Caco-2 (cell line): Measurements from ENCODE around the gene GNB2. TPM values are rescaled to one million over a fixed set of nuclear protein-coding genes. Genes with fewer than 3 reads are reported as not detected.

Experiments used
- BruUV-seq: library from RNA; stranded (reverse); fragments of 400-500 nt; replicated peaks from 2 replicates; lab custom pipeline; 2021; lab: Mats Ljungman, UMichigan
- CTCF ChIA-PET: fragments of 300-600 bp; sonication (Branson Sonifier 250); formaldehyde crosslinking; loops from one replicate; lab custom pipeline; 2022; ENCODE audit warnings: antibody characterized with exemption; lab: Charles Lee
- POLR2A ChIA-PET: fragments of 300-600 bp; sonication (Branson Sonifier 250); formaldehyde crosslinking; loops from one replicate; lab custom pipeline; 2022; ENCODE audit warnings: antibody characterized with exemption; lab: Charles Lee
- DNase-seq, 2 experiments: peaks; one replicate each; pipeline versions ENCODE4 v3.0.0 to v3.0.0-alpha.2; 2020 to 2022
- H3K27me3 ChIP-seq: replicated peaks from 2 replicates; pipeline ENCODE4 v1.6.0; 2011; ENCODE audit warnings: low read length; ENCODE audit not compliant: control insufficient read depth, insufficient read depth
- H3K36me3 ChIP-seq: 2 replicates; pipeline ENCODE4 v1.5.1; 2011; ENCODE audit warnings: low read length; ENCODE audit not compliant: control insufficient read depth, insufficient read depth
- H3K4me1 ChIP-seq: fragments of 250-450 bp; sonication (Bioruptor Pico); 2 replicates; pipeline ENCODE4 v1.5.1; 2020; ENCODE audit warnings: mild to moderate bottlenecking
- H3K4me3 ChIP-seq: 2 replicates; pipeline ENCODE4 v1.5.1; 2011; ENCODE audit warnings: low read depth, mild to moderate bottlenecking, control low read depth, low read length
- H3K9me3 ChIP-seq: fragments of 250-450 bp; sonication (Bioruptor Pico); 2 replicates; pipeline ENCODE4 v1.5.1; 2020; ENCODE audit warnings: mild to moderate bottlenecking, moderate library complexity
- H3K27ac Mint-ChIP-seq: one replicate; pipeline ENCODE4 v1.8.0; 2022; ENCODE audit warnings: mixed read lengths; ENCODE audit not compliant: unreplicated experiment
- H3K27me3 Mint-ChIP-seq: one replicate; pipeline ENCODE4 v1.8.0; 2022; ENCODE audit warnings: mixed read lengths; ENCODE audit not compliant: insufficient read depth, unreplicated experiment
- H3K36me3 Mint-ChIP-seq: one replicate; pipeline ENCODE4 v1.8.0; 2022; ENCODE audit warnings: mild to moderate bottlenecking, mixed read lengths; ENCODE audit not compliant: insufficient read depth, unreplicated experiment
- H3K4me1 Mint-ChIP-seq: one replicate; pipeline ENCODE4 v1.8.0; 2022; ENCODE audit warnings: low read depth, mixed read lengths; ENCODE audit not compliant: unreplicated experiment
- H3K4me3 Mint-ChIP-seq: one replicate; pipeline ENCODE4 v1.8.0; 2022; ENCODE audit warnings: mild to moderate bottlenecking, moderate library complexity, mixed read lengths; ENCODE audit not compliant: unreplicated experiment
- H3K9me3 Mint-ChIP-seq: one replicate; pipeline ENCODE4 v1.8.0; 2022; ENCODE audit warnings: mixed read lengths; ENCODE audit not compliant: unreplicated experiment
- intact Hi-C: fragments of 100-400 bp; cut with micrococcal nuclease; formaldehyde crosslinking; loops from one replicate; pipeline ENCODE4 v1.10.0; 2022; ENCODE audit not compliant: unreplicated experiment
- total RNA-seq: library from RNA; stranded (reverse); gene quantifications from 2 replicates; pipeline ENCODE4 v1.2.3, GENCODE V29; 2022
- TF ChIP-seq, protein P1 (sequence below), 2 experiments: fragments of 200-600 bp in 1 of 2; IDR thresholded peaks; 1 replicate in 1 of 2; 2 replicates in 1 of 2; pipeline versions ENCODE4 v1.5.1 to v1.8.0; 2011 to 2022; ENCODE audit warnings: antibody characterized with exemption in 1 of 2, control low read depth in 1 of 2, inconsistent platforms in 1 of 2, low read depth in 1 of 2, low read length in 1 of 2, mild to moderate bottlenecking in 1 of 2, moderate library complexity in 1 of 2; ENCODE audit not compliant: insufficient read depth in 1 of 2, severe bottlenecking in 1 of 2, unreplicated experiment in 1 of 2

GNB2 gene
- total RNA-seq, 1 experiment from 2014 or later: 200 TPM

DNA sequence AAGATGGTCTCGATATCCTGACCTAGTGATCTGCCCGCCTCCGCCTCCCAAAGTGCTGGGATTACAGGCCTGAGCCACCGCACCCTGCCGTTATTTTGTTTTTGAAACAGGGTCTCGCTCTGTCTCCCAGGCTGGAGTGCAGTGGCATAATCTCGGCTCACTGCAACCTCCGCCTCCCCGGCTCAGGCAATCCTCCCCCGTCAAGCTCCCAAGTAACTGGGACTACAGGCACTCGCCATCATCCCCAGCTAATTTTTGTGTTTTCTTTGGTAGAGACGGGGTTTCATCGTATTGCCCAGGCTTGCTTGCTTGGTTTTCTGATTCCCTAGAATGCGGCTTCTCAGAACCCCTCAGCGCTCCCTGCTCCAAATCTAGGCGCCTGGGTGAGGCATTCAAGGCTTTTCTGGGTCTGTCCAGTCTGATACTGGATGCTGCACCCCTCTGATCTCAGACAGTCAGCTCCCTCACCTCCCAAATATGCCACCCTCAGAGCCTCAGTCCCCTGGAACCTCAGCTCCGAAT is 33.5 kb upstream of the GNB2 start:
- Histone ChIP-seq H3K27me3 (no peaks in the 10 kb centered on the region), H3K4me3 (no peak overlapping the region), H3K4me1 (no peaks in the 10 kb centered on the region), H3K36me3 (no peaks in the 10 kb centered on the region), H3K9me3 (no peaks in the 10 kb centered on the region)
- DNase-seq: no peak
- POLR2A ChIA-PET: no interaction called here
- H3K4me3 Mint-ChIP-seq: no peak overlapping the region
- no peak overlapping the region for H3K27ac Mint-ChIP-seq
- intact Hi-C loops: no loop called here
- no peaks in the 10 kb centered on the region for H3K4me1 Mint-ChIP-seq
- peaks cover 8% of the 10 kb centered on the region for H3K36me3 Mint-ChIP-seq
- TF ChIP-seq, protein P1, sequence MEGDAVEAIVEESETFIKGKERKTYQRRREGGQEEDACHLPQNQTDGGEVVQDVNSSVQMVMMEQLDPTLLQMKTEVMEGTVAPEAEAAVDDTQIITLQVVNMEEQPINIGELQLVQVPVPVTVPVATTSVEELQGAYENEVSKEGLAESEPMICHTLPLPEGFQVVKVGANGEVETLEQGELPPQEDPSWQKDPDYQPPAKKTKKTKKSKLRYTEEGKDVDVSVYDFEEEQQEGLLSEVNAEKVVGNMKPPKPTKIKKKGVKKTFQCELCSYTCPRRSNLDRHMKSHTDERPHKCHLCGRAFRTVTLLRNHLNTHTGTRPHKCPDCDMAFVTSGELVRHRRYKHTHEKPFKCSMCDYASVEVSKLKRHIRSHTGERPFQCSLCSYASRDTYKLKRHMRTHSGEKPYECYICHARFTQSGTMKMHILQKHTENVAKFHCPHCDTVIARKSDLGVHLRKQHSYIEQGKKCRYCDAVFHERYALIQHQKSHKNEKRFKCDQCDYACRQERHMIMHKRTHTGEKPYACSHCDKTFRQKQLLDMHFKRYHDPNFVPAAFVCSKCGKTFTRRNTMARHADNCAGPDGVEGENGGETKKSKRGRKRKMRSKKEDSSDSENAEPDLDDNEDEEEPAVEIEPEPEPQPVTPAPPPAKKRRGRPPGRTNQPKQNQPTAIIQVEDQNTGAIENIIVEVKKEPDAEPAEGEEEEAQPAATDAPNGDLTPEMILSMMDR (IDR thresholded peaks at IDR 0.05; ENCODE audit: insufficient read depth in 1 of 2, low read depth in 1 of 2, low read length in 1 of 2, severe bottlenecking in 1 of 2, unreplicated experiment in 1 of 2): no peak
- no TSS peak for BruUV-seq
- H3K9me3 Mint-ChIP-seq: no peaks in the 10 kb centered on the region
- H3K27me3 Mint-ChIP-seq: no peaks in the 10 kb centered on the region
- CTCF ChIA-PET: interaction anchor here (1.1 to 1.4 kb wide), 2 partner anchors 28 to 66 kb away, joined by 3 to 6 read pairs; partner anchors contain the start of genes MOSPD3 and POP7

GRCh38 chr7:100640517-100641440 is 32.8 kb upstream of the GNB2 start:
- Mint-ChIP-seq H3K4me3 (no peak overlapping the region), H3K36me3 (peaks cover 4% of the 10 kb centered on the region), H3K9me3 (no peaks in the 10 kb centered on the region), H3K27me3 (no peaks in the 10 kb centered on the region), H3K27ac (no peak overlapping the region), H3K4me1 (no peaks in the 10 kb centered on the region)
- TF ChIP-seq, protein P1 (IDR thresholded peaks at IDR 0.05; ENCODE audit: insufficient read depth in 1 of 2, low read depth in 1 of 2, low read length in 1 of 2, severe bottlenecking in 1 of 2, unreplicated experiment in 1 of 2): no peak
- ChIA-PET CTCF (no interaction called here), POLR2A (no interaction called here)
- H3K9me3 ChIP-seq: no peaks in the 10 kb centered on the region
- no peaks in the 10 kb centered on the region for H3K36me3 ChIP-seq
- no peaks in the 10 kb centered on the region for H3K27me3 ChIP-seq
- no peak for DNase-seq
- intact Hi-C loops: no loop called here
- H3K4me1 ChIP-seq: no peaks in the 10 kb centered on the region
- BruUV-seq: no TSS peak
- no peak overlapping the region for H3K4me3 ChIP-seq

GRCh38 chr7:100641463-100641859 is 32.1 kb upstream of the GNB2 start, which contains the start of gene TFR2:
TSS of gene TFR2 (minus strand) at chr7:100641552. CDS start at chr7:100641509, 43 bp downstream.
- no peaks in the 10 kb centered on the region for H3K4me1 ChIP-seq
- TF ChIP-seq, protein P1 (IDR thresholded peaks at IDR 0.05; ENCODE audit: insufficient read depth in 1 of 2, low read depth in 1 of 2, low read length in 1 of 2, severe bottlenecking in 1 of 2, unreplicated experiment in 1 of 2): no peak
- CTCF ChIA-PET: no interaction called here
- no peaks in the 10 kb centered on the region for H3K27me3 ChIP-seq
- POLR2A ChIA-PET: no interaction called here
- Mint-ChIP-seq H3K4me1 (no peaks in the 10 kb centered on the region), H3K4me3 (no peak within 1 kb of the TSS), H3K36me3 (no peaks in the 10 kb centered on the region), H3K27me3 (no peaks in the 10 kb centered on the region), H3K27ac (no peak within 1 kb of the TSS), H3K9me3 (no peaks in the 10 kb centered on the region)
- BruUV-seq: no TSS peak
- H3K36me3 ChIP-seq: no peaks in the 10 kb centered on the region
- no peak within 1 kb of the TSS for H3K4me3 ChIP-seq
- no peaks in the 10 kb centered on the region for H3K9me3 ChIP-seq
- no peak for DNase-seq
- intact Hi-C loops: no loop called here
